GM21528 (cell line): ENCODE data around the gene IL1RN.
A peak's percentile ranks its signal among the peaks of the same experiment; 100 is the strongest.

ENCODE experiments used
- ATAC-seq: cut with Tn5 transposase; IDR thresholded peaks from one replicate; pipeline ENCODE4 v1.9.1; 2021; ENCODE audit warnings: mild to moderate bottlenecking, moderate library complexity; ENCODE audit not compliant: unreplicated experiment, low FRiP score

The IL1RN gene

GRCh38 chr2:113169586-113169985 lies 42.2 kb downstream of the IL1RN start:
- no peak for ATAC-seq

- ATAC-seq = no peak
Measured at GRCh38 chr2:113171334-113172075, 44.1 kb downstream of the IL1RN start.

- no peak for ATAC-seq
Measured at GRCh38 chr2:113172721-113173541, 45.5 kb downstream of the IL1RN start.

DNA sequence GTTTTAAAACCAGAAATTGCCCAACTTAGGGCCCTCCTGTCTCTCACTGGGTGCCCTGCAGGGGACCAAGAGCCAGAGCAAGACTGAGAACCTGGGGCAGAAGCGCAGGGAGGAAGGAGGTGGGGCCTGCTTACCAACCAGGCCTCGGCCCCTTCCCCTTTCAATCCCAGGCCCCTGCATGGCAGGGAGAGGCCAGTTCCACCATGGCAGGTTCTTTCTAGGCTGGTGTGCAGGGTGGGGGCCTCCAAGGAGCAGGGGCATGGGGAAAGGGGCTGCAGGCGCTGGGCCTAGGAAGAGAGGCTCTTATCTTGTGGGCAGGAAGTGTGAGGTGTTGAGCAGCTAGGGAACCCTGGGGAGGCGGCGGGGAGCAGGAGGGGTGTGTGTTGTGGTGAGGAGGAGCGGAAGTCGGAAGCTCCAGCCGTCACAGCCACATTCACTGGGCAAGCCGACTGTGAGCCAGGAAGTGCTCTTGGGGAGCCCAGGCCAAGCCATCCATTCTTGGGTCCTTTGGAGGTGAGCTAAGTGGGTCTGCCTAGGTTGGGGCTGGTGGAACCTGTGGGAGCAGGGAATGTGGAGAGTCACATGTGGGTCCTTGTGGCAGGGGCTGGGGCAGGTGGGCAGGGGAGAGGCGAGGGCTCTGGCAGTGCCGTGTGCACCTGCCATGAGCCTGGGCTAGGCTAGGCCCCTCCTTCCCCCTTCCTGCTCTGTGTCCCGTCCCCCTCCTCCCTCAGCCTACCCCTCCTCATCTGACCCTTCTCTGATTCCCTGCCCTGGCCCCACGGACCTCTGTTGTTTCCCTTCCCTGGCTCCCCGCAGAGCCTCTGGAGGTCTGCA lies 46.4 kb downstream of the IL1RN start, which contains the start of gene PSD4:
PSD4 (plus strand) TSS at position 430 of the 834 bp plus-strand sequence. CDS start 8,486 bp downstream, outside the sequence.
- ATAC-seq = peak; percentile 83

- no peak for ATAC-seq
Measured at GRCh38 chr2:113174376-113174750, 47.0 kb downstream of the IL1RN start.

- peak; percentile 62 for ATAC-seq
Measured at GRCh38 chr2:113175042-113175628, 47.7 kb downstream of the IL1RN start.

DNA sequence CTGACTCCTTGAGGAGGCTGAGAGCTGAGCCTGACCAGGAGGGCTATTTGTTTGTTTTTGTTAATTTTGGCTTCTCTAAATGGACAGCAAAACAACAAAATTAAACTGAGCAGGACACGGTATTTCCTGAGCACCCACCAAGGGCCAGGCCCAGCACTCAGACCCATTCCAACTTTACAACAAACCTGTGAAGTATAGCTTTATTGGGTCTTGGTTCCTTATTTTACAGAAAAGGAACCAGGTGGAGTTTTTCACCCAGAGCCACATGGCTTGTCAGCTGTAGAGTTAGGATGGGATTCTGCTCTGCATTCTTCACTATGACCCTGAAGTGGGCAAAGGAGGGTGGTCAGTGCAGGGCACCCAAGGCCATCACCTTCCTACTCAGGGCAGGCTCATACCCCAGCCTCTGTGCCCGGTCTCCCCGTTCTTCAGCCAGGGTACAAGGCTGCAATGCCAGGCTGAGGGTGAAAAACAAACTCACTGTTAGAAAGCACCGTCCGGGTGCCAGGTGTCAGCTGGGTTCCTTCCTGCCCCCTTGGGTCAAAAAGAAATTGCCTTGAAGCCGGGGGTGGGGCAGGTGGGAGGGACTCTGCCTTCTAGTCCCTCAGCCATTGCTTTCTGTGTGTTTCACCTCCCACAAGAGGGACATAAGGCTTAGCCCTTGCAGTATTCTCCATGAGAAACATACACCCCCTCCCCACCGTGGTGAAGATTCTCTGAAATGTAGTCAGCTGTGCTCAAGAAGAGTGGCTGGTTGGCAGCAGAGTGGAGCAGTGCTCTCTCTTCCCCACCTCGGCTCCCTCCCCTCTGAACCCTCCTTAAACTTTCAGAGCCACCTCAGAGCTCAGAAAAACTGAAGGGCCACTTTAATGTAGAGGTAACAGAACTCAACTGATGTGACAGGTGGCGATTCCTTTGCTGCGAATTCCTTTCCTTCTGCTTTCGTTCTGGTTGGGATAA lies 48.6 kb downstream of the IL1RN start:
- ATAC-seq = no peak

- no peak for ATAC-seq
Measured at GRCh38 chr2:113176696-113177355, 49.4 kb downstream of the IL1RN start.

DNA sequence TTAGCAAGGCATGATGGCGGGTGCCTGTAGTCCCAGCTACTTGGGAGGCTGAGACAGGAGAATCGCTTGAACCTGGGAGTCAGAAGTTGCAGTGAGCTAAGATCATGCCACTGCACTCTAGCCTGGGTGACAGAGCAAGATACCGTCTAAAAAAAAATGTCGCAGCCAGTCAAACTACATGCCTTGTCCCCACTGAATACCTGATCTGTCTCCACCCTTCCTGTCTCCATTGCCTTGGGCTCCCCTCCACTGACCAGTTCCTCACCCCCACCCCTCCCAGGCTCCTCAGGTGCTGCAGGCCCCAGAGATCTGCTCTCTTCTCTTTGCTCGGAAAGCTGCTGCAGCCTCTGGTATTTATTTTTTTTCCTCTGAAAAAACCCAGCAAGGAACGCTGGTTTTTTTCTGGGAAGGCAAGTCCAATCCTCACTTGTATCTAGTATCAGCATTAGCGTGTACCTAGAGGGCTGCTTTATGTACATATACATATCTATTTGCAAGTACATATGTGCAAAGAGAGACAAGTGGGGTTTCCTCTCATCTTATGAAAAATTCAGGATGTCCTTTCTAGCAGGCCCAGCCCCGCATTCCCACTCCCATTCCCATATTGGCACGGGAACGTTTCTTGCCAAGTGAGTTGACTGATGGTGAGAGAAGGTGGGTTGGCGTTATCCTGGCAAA lies 50.8 kb downstream of the IL1RN start:
- ATAC-seq = no peak

GRCh38 chr2:113178891-113179290 lies 51.5 kb downstream of the IL1RN start:
- ATAC-seq = no peak

- ATAC-seq = no peak
Measured at GRCh38 chr2:113179446-113180045, 52.1 kb downstream of the IL1RN start.

DNA sequence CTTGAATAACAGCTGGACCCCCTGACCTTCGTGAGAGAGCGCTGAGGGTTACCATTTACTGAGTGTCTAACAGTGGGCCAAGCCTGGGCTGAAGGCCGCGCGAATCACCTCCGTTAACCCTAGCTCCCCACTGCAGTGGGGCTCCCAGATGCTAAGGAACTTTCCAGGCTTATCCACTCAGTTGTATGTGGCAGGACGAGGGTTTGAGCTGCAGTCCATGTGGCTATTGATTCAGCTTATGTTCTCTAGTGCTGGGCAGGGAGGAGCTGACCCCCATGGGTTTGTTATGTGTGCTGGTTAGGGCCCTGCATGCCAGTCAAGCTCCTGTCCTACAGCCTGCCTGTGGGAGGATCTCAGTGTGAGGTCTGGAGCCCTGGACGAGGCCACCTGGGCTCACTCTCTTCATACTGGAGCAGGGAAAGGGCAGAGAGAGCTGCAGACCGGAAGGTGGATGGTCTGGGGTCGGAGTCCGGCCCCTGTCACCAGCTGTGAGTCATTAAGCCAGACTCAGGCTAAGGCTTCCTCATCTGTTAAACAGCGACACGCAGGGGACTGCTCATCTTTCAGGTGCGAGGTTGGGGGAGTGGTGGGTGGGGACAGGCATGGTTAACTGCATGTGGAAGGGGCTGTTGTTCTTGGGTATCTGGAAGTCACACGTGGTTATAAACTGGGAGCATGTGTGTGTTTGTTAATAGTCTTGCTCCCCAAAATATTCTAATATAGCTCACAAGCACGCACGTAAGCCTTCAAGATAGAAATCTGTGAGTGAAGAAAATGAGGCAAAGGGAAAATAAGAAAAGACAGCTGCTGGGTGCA lies 52.9 kb downstream of the IL1RN start:
- ATAC-seq = no peak

- ATAC-seq = no peak
Measured at GRCh38 chr2:113181258-113182051, 54.1 kb downstream of the IL1RN start.

DNA sequence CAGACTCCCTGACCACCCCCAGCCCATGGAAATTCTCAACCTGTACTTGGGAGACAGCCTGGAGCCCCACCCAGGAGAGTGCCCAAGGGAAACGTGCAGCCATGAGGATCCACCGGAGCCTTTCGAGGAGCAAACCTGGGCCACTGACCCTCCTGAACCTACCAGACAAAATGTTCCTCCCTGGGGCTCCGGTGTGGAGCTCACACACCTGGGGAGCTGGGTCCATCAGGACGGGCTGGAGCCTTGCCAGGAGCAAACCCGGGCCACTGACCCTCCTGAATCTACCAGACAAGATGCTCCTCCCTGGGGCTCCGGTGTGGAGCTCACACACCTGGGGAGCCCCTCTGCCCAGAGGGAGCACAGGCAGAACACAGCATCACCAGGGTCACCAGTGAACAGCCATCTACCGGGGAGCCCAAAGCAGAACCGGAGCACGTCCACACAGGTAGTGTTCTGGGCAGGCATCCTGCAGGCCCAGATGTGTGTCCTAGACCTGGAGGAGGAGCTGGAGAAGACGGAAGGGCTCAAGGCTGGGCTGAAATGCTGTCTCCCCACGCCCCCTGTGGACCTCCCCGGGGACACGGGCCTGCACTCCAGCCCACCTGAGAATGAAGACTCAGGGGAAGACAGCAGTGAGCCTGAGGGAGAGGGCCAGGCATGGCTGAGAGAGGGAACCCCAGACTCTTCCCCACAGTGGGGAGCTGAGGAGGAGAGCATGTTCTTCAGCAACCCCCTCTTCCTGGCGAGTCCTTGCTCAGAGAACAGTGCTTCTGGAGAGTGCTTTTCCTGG lies 55.3 kb downstream of the IL1RN start:
- ATAC-seq = no peak

GRCh38 chr2:113183264-113183663 lies 55.9 kb downstream of the IL1RN start:
- no peak for ATAC-seq
